ENCODE data around the gene VPS13D. TPM values are rescaled to one million over a fixed set of nuclear protein-coding genes. Genes with fewer than 3 reads are reported as not detected.
A peak's percentile ranks its signal among the peaks of the same experiment; 100 is the strongest.

Gene VPS13D
- total RNA-seq, 1 experiment from 2014 or later, result 20.2 TPM

GRCh38 chr1:12462586-12462985, 232.8 kb downstream of the VPS13D start:
- Histone ChIP-seq H3K23me2 (ENCODE audit: insufficient read length, low read depth, low read length, poor library complexity, severe bottlenecking) (no peaks in the 10 kb centered on the region), H2BK15ac (ENCODE audit: low read depth, low read length) (no peak overlapping the region), H3K79me2 (ENCODE audit: insufficient read depth, low read length) (no peaks in the 10 kb centered on the region), H2AFZ (ENCODE audit: low read length) (no peak overlapping the region), H3K4ac (ENCODE audit: low read depth, low read length) (no peak overlapping the region), H2BK120ac (ENCODE audit: low read depth, low read length, poor library complexity, severe bottlenecking) (no peak overlapping the region), H3K79me1 (ENCODE audit: insufficient read depth, low read depth, low read length, poor library complexity, severe bottlenecking) (no peaks in the 10 kb centered on the region), H4K20me1 (ENCODE audit: control insufficient read depth, insufficient read depth, insufficient read length) (no peaks in the 10 kb centered on the region), H3K4me2 (ENCODE audit: insufficient read depth, insufficient read length, low read length) (no peak overlapping the region), H4K91ac (ENCODE audit: insufficient read length, low read depth, low read length) (no peak overlapping the region), H3K9ac (ENCODE audit: extremely low read depth, insufficient read length, low read length) (no peak overlapping the region), H3K23ac (ENCODE audit: insufficient read length, low read depth, low read length) (no peak overlapping the region), H3K27ac (ENCODE audit: insufficient read length, low read depth, low read length) (no peak overlapping the region), H3K4me1 (ENCODE audit: insufficient read depth, low read length) (no peaks in the 10 kb centered on the region), H2BK20ac (ENCODE audit: low read depth, low read length, poor library complexity, severe bottlenecking) (no peak overlapping the region), H2AK5ac (ENCODE audit: insufficient read length, low read length) (no peak overlapping the region), H2BK12ac (ENCODE audit: insufficient read length, low read depth, low read length) (no peak overlapping the region), H4K5ac (ENCODE audit: insufficient read length, low read depth, low read length) (no peak overlapping the region), H3K18ac (ENCODE audit: insufficient read length, low read depth, low read length) (no peak overlapping the region), H4K8ac (replicated peaks; ENCODE audit: insufficient read length, low read depth, low read length) (no peak overlapping the region), H3K9me3 (ENCODE audit: control insufficient read depth, low read depth, low read length) (no peaks in the 10 kb centered on the region), H3K14ac (ENCODE audit: insufficient read depth, low read length) (no peak overlapping the region), H2BK5ac (ENCODE audit: insufficient read length, low read length) (no peak overlapping the region), H3K27me3 (ENCODE audit: insufficient read depth, low read length) (no peaks in the 10 kb centered on the region), H3T11ph (ENCODE audit: low read length) (no peak overlapping the region), H3K56ac (ENCODE audit: insufficient read length, low read depth, low read length) (no peak overlapping the region)
- Mint-ChIP-seq H3K36me3 (ENCODE audit: insufficient read depth in 1 of 3, low read depth in 3 of 3) (peaks cover 0 to 11% (median 9%) of the 10 kb centered on the region in 3 experiments; a peak in 6 of 7 replicates), H3K27ac (peak overlapping the region in 1 of 3 experiments; percentile 74; a peak in 1 of 7 replicates), H3K9me3 (no peaks in the 10 kb centered on the region), H3K27me3 (ENCODE audit: low read depth) (no peaks in the 10 kb centered on the region), H3K4me3 (no peak overlapping the region), H3K4me1 (peaks cover 4 to 5% of the 10 kb centered on the region in 2 experiments)
- no peak for TF ChIP-seq CTCF (conservative IDR thresholded peaks at IDR 0.05)
- no CpG with 5 or more reads among the region's 4 CpGs for WGBS (ENCODE audit: extremely low coverage, insufficient read length, low lambda C conversion rate)
- DNase-seq, result no peak

Measured in H9 (cell line).